Chondrocyte (in vitro differentiated cells): Measurements from ENCODE around the gene PPBP. TPM values are rescaled to one million over a fixed set of nuclear protein-coding genes. Genes with fewer than 3 reads are reported as not detected.
A peak's percentile ranks its signal among the peaks of the same experiment; 100 is the strongest.

Experiments used
- DNase-seq: peaks from one replicate; pipeline ENCODE4 v3.0.0; 2021; ENCODE audit warnings: mixed read lengths, low spot score
- H3K27ac Mint-ChIP-seq: one replicate; pipeline ENCODE4 v1.8.0; 2021; ENCODE audit warnings: mild to moderate bottlenecking, moderate library complexity, mixed read lengths; ENCODE audit not compliant: unreplicated experiment
- H3K27me3 Mint-ChIP-seq: 2 replicates; pipeline ENCODE4 v1.8.0; 2021; ENCODE audit warnings: low read depth, mixed read lengths
- H3K36me3 Mint-ChIP-seq: 2 replicates; pipeline ENCODE4 v1.8.0; 2021; ENCODE audit warnings: low read depth, mixed read lengths
- H3K4me1 Mint-ChIP-seq: 2 replicates; pipeline ENCODE4 v1.8.0; 2021; ENCODE audit warnings: low read depth, mild to moderate bottlenecking, mixed read lengths
- H3K4me3 Mint-ChIP-seq: one replicate; pipeline ENCODE4 v1.8.0; 2021; ENCODE audit warnings: mild to moderate bottlenecking, moderate library complexity, mixed read lengths; ENCODE audit not compliant: unreplicated experiment
- H3K9me3 Mint-ChIP-seq: 2 replicates; pipeline ENCODE4 v1.8.0; 2021; ENCODE audit warnings: low read depth, mixed read lengths
- total RNA-seq: library from RNA; stranded (reverse); gene quantifications from 3 replicates; pipeline ENCODE4 v1.2.1, GENCODE V29; 2021
- TF ChIP-seq, protein P1 (sequence below): fragments of 200-600 bp; sonication (generic); IDR thresholded peaks from 2 replicates; pipeline ENCODE4 v1.5.0; 2021; ENCODE audit warnings: antibody characterized with exemption, mild to moderate bottlenecking, moderate library complexity

PPBP gene
- total RNA-seq, 1 donor from 2014 or later: not detected

DNA sequence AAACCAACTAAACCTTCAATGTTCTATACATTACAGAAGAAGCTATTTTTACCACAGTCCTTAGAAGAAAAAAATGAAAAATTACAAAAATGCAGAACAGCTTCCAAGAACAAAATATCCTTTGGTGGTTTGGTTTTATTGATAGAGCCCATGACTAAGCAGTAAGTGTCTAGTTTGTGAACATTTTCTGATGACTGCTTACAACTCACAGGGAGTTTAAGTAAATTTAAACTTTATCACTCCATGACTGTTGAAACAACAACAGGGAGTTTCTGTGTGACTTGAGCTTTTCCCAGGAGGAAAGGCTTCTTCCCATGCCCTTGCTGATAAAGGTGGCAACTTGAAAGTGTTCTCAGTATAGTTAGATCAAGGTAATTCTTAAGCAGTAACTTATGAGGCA is 9.1 kb downstream of the PPBP start:
- TF ChIP-seq, protein P1, sequence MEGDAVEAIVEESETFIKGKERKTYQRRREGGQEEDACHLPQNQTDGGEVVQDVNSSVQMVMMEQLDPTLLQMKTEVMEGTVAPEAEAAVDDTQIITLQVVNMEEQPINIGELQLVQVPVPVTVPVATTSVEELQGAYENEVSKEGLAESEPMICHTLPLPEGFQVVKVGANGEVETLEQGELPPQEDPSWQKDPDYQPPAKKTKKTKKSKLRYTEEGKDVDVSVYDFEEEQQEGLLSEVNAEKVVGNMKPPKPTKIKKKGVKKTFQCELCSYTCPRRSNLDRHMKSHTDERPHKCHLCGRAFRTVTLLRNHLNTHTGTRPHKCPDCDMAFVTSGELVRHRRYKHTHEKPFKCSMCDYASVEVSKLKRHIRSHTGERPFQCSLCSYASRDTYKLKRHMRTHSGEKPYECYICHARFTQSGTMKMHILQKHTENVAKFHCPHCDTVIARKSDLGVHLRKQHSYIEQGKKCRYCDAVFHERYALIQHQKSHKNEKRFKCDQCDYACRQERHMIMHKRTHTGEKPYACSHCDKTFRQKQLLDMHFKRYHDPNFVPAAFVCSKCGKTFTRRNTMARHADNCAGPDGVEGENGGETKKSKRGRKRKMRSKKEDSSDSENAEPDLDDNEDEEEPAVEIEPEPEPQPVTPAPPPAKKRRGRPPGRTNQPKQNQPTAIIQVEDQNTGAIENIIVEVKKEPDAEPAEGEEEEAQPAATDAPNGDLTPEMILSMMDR: no peak
- no peak for DNase-seq
- Mint-ChIP-seq H3K36me3 (peaks cover 5% of the 10 kb centered on the region), H3K27ac (peak overlapping the region; percentile 74), H3K4me3 (no peak overlapping the region), H3K27me3 (no peaks in the 10 kb centered on the region), H3K4me1 (peaks cover 62% of the 10 kb centered on the region), H3K9me3 (peaks cover 14% of the 10 kb centered on the region)

DNA sequence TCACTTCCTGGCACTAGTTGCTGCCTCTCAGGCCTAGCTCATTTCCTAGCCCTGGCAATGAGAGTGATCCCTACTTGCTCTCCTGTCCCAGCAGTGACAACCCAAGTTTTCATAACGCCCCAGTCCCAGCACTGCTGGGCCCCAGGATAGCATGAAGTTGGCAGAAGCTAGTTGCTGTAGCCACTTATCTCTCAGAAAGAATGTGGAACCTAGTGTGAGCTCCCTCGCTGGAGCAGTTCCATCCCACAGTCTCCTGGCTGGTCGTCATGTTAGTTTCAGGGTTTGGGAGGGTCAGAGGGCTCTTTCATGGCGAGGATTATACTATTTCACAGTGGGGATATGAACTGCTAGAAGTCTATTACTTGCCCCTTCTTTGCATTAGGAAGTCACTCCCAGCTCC is 11.3 kb downstream of the PPBP start:
- DNase-seq: no peak
- H3K4me3 Mint-ChIP-seq: no peak overlapping the region
- TF ChIP-seq, protein P1: no peak
- peaks cover 11% of the 10 kb centered on the region for H3K36me3 Mint-ChIP-seq
- H3K27ac Mint-ChIP-seq: peak overlapping the region; percentile 60
- peaks cover 30% of the 10 kb centered on the region for H3K9me3 Mint-ChIP-seq
- peaks cover 51% of the 10 kb centered on the region for H3K4me1 Mint-ChIP-seq
- H3K27me3 Mint-ChIP-seq: no peaks in the 10 kb centered on the region

DNA sequence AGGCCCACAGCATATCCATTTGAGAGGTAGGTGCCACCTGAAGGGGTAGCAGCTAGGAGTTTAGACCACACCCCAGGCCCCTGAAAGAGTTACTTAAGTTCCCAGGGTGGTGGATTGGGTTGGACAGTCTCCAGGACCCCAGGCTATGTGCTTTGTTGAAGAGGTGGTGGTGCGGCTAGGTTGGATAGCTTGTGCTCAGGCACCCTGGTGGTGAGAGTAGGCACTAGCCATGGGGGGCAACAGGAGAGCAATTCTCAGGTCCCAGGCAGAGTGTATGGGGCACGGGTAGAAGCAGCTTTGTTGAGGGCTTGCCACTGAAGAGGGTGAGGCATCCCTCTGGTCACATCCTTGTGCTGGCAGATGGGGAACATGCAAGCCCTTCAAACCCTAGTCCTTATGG is 11.8 kb downstream of the PPBP start:
- Mint-ChIP-seq H3K27me3 (no peaks in the 10 kb centered on the region), H3K36me3 (peaks cover 15% of the 10 kb centered on the region), H3K9me3 (peaks cover 35% of the 10 kb centered on the region), H3K4me3 (no peak overlapping the region), H3K4me1 (peaks cover 46% of the 10 kb centered on the region), H3K27ac (no peak overlapping the region)
- DNase-seq: no peak
- TF ChIP-seq, protein P1: no peak

DNA sequence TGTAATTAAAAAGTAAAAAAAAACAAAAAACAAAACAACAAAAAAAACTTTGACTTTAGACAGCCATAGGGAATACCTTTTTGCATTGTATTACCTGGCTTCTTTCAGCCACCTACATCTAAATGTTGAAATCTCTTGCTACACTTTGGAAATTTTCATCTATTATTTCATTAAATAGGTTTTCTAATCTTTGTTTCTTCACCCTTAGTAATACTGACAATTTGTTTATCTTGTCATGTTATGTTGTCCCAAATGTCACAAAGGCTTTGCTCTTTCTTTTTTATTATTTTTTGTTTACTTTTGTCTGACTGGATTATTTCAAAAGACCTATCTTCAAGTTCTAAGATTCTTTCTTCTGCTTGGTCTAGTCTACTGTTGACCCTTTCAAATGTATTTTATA is 13.6 kb downstream of the PPBP start:
- Mint-ChIP-seq H3K4me1 (peaks cover 30% of the 10 kb centered on the region), H3K36me3 (peaks cover 28% of the 10 kb centered on the region), H3K9me3 (peaks cover 50% of the 10 kb centered on the region), H3K4me3 (no peak overlapping the region), H3K27ac (no peak overlapping the region), H3K27me3 (no peaks in the 10 kb centered on the region)
- DNase-seq: no peak
- TF ChIP-seq, protein P1: no peak

DNA sequence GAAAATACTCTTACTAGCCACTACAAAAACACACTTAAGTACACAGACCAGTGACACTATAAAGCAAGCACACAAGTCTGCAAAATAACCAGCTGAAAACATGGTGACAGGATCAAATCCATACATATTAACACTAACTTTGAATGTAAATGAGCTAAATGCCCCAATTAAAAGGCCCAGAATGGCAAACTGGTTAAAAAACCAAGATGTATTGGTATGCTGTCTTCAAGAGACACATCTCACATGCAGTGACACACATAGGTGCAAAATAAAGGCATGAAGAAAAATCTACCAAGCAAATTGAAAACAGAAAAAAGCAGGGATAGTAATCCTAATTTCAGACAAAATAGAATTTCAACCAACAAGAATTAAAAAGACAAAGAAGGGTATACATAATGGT is 17.0 kb downstream of the PPBP start:
- H3K27me3 Mint-ChIP-seq: peaks cover 3% of the 10 kb centered on the region
- TF ChIP-seq, protein P1: no peak
- peaks cover under 1% of the 10 kb centered on the region for H3K4me1 Mint-ChIP-seq
- peaks cover 50% of the 10 kb centered on the region for H3K9me3 Mint-ChIP-seq
- DNase-seq: no peak
- no peak overlapping the region for H3K4me3 Mint-ChIP-seq
- peaks cover 29% of the 10 kb centered on the region for H3K36me3 Mint-ChIP-seq
- no peak overlapping the region for H3K27ac Mint-ChIP-seq
